Measurements from ENCODE around the gene NVL.
"Not testable (repeated sequence)": the region's sequence is repeated elsewhere in the genome, so short reads cannot be mapped to it uniquely, and the experiment has no call there.

NVL gene

GRCh38 chr1:224333939-224334786, 4.2 kb upstream of the NVL start:
- DNase-seq, result no peak

DNA sequence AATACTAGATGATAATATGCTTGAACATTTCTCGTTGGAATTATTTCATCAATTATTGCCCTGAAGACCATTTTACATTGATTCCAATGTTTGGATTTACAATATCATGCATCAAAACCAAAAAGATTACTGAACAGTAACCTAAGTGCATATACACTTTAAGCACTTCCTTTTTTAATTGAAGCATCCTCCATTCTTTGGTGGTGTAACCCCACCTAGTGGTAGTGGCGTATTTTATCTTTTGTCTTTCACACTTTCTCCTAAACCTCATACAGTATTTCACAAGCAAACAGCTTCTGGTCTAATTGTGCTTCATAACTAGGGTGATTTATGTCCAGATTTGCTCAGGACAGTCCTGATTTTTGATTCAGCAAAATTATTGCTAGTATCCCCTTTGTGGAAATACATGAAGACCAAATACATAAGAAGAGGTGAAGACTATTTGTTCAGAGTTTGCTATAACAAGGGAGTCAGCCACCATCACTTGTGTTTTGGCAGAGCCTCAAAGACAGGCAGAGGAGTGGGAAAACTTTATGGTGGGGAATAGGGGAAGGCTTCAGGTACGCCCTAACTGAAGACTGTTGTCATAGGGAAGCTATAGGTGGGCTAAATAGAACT, 3.4 kb upstream of the NVL start:
- no peak for DNase-seq

- no peak for DNase-seq
Measured at GRCh38 chr1:224331824-224332223, 1.9 kb upstream of the NVL start.

- DNase-seq, result no peak
Measured at GRCh38 chr1:224331326-224331725, 1.4 kb upstream of the NVL start.

DNA sequence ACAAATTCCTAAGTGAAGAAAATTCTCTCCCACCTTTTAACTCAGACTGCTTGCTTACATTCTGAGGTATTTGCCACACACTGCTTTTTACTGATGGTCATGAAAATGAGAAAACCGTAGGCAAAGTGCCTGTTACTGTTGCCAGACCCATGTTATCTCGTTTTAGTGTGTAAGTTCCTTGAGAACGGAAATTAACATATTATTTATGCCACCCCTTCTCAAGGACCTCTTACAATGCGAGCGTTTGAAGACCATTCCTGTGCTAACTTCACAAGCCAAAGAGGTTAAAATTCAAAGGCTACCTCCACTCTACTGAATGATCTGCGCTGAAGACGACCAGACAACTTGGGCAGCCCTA, 509 bp downstream of the NVL start:
- no peak for DNase-seq

DNA sequence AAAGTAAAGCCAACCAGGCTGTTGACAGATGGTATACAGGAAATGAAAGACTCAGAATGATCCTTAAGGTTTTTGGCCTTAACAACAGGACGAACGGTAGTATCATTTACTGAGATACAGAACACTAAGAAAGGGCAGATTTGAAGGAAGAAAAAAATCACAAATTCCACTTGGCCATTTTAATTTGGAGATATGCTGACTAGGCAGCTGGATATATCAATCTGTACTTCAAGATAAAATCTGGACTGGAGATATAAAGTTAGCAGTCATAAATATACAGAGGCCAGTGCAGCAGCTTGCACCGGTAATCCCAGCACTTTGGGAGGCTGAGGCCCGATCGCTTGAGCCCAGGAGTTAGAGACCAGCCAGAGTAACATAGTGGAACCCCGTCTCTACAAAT, 1.3 kb downstream of the NVL start:
- DNase-seq, result no peak

DNA sequence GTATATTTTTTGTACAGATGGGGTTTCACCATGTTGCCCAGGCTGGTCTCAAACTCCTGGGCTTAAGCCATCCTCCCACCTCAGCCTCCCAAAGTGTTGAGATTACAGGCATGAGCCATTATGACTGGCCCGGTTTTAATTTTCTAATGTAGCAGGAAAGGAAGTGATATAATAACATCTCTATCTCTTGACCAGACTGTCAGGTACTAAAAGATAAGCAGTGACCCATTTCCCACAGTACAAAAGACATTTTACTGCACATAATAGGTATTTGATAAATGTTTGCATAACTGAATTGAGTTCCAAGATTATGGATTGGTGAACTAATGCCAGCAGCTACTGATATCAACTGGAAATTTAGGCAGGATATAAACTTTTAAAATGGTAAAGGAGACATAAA, 4.0 kb downstream of the NVL start:
- no peak for DNase-seq

GRCh38 chr1:224321706-224322105, 8.3 kb downstream of the NVL start:
- DNase-seq, result no peak

DNA sequence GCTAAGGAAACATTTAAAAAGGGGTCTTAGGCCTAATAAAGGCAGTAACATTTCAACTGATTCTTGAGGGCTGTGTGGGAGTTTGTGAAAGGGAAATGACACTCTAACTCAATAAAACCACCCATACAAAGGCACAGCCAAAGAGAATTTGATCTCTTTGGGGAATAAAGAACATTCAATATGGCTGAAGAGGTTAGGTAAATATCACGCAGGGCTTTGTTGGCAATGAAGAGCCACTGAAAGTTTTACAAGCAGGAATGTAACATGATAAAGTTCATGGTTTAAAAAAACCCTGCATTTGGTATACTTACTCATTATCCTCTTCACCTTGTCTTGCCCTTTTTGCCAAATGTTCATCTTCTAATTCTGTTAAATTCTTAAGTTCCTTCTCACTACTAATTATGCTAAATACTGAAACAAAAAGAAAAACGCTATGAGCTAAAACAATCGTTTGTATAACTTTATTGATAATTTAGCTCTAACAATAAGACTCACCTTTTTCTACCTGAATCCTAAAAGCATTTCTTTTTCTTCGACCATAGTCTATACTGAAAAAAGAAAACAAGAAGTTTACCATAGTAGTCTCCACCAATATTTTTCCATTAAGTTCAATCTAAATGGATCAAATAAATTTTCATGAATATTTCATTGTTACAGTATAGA, 12.5 kb downstream of the NVL start:
- no peak for DNase-seq

GRCh38 chr1:224312025-224312424, 17.9 kb downstream of the NVL start:
- no peak for DNase-seq

DNA sequence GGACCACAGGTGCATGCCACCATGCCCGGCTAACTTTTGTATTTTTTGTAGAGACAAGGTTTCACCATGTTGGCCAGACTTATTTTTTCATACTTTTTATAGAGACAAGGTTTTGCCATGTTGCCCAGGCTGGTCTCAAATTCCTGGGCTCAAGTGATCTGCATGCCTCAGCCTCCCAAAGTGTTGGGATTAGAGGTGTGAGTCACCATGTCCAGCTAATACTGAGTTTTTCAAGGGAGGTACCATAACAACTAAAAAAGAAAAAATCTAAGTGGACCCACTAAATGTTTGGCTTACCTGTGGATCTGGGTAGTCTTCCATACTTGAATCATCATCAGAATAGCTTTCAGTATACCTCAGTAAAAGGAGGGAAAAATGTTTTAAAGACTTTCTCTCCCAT, 18.5 kb downstream of the NVL start:
- not testable (repeated sequence) for DNase-seq

GRCh38 chr1:224308064-224308463, 21.9 kb downstream of the NVL start:
- no peak for DNase-seq

DNA sequence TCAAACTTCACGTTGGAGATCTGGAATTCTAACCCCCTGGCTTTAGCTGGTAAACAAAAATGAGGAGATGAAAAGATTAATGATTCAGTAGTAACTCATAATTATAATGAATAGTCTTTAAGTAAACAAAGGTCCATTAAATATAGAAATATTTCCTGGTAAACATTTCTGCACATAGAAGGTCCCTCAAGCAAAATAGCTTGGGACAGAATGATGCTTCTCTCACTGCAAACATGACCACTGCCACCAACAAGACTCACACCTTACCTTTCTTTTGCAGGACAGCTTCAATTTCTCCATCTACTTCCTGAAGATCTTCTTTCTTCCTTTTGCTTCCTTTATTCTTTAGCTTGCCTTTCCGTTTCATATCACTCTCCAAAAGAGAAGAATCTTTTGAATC, 25.2 kb downstream of the NVL start:
- DNase-seq, result no peak

GRCh38 chr1:224302947-224303346, 27.0 kb downstream of the NVL start:
- DNase-seq, result no peak

- no peak for DNase-seq
Measured at GRCh38 chr1:224301391-224301790, 28.6 kb downstream of the NVL start.

- DNase-seq, result no peak
Measured at GRCh38 chr1:224300346-224300745, 29.6 kb downstream of the NVL start.

DNA sequence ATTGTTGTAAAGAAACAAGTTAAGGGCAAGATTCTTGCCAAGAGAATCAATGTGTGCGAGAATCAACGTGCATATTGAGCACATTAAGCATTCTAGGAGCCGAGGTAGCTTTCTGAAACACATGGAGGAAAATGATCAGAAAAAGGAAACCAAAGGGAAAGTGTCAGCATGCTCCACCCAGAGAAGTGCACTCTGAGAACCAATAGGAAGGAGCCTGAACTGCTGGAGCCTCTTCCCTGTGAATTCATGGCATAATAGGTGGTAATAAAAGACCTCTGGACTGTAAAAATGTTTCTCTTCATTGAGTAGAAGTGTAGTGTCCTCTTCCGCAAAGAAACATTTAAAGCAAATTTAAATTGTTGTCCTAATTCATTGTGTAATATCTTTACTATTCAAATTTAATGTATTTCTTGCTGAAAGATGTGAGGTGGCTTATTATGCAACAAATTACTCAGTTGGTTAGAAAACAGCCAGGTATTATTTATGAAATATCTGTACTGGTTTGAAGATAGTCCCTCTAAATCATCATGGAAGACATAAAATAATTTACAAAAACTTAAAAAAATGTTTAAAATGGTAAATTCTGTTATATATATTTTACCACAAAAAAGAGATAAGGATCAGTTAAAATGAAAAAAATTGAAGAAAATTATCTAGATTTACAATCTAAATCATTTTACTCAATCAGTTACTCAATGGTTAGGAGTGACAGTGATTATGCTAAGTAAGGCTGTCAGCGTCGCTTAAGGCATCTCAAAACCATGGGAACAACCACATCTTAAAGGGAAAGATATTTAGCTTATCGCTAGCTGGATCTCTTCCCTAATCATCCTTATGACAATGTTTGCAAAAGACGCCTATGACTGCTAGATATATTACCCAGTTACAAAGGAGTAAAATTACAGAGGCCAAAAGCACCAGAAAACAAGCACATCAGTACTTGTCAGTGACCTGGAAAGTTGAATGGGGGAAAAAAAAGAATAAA, 31.3 kb downstream of the NVL start:
- no peak for DNase-seq

DNA sequence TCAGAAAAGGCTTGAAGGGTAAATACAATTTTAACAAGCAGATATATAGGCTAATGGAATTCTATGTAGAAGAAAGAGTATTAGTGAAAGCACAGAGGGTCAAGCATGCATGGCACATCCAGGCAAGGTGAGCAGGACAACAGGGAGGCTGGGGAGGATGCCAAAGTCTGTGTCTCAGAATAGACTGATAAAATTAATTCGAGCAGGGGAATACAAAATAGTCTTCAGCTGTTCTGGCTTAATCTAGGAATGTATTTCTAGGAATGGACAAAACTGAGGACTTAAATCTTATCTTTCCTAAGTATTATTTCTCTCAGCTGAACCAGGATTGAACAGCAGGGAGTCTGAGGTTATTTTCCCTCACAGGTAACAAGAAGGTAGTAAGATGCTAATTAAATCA, 35.2 kb downstream of the NVL start:
- no peak for DNase-seq

GRCh38 chr1:224292419-224292818, 37.6 kb downstream of the NVL start:
- no peak for DNase-seq

GRCh38 chr1:224289396-224289795, 40.6 kb downstream of the NVL start:
- DNase-seq, result no peak

DNA sequence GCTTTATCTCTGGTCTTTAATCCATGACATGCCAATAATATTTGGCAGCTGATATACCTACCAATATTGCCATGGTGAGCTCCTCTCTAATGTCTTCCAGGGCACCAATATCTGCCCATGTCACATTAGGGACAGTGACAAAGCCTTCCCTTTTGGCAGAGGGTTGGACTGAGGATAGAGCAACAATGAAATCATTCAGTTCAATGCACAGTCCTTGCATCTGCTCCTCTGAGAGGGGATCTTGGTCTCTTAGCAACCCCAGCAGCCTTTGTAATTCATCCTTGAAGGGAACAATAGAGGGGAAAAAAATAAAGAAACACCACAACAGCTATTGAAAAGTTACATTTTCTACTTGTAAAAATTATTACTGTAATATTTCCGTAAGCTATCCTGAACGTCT, 42.3 kb downstream of the NVL start:
- no peak for DNase-seq

GRCh38 chr1:224282140-224282539, 47.8 kb downstream of the NVL start:
- DNase-seq, result no peak

Measured in activated CD8-positive, alpha-beta memory T cell treated with anti-CD3 and anti-CD28 coated beads, Interleukin-2, amount 50 U/mL, for 48 hours (primary cell).